LNCAP (cell line): ENCODE data around the gene GRID1.

Source experiments
- TF ChIP-seq, protein P1 (sequence below): fragments of 450-650 bp; IDR thresholded peaks from 2 replicates; pipeline ENCODE4 v1.5.1; 2017; ENCODE audit warnings: mild to moderate bottlenecking

The GRID1 gene

DNA sequence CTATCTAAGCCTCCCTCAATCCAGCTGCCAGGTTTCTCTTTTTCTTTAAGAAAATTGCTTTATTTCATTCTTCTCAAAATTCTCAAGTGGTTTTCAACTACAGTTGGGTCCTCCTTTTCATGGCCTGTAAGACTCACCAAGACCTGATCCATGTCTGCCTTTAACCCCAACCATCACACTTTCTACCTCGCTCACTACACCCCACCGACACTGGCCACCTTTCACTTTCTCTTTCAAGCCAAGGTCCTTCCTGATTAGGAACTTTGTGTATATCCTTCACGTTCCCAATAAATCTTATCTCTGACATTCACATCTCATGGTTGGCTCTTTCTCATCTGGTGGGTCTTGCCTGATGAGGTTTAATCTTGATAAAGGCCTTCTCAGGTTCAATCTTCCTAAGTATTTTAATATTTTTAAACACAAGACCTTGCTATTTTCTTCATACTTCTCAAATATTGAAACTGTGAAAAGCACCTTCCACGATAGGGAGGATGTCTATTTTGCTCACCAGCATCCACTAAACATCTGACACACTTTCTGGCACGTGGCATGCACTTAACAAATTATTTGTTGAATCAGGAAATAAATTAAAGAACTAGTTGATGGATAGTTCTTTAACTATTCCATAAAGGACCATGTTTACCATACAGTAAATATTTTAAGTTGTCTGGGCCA is 624.8 kb downstream of the GRID1 start:
- TF ChIP-seq, protein P1, sequence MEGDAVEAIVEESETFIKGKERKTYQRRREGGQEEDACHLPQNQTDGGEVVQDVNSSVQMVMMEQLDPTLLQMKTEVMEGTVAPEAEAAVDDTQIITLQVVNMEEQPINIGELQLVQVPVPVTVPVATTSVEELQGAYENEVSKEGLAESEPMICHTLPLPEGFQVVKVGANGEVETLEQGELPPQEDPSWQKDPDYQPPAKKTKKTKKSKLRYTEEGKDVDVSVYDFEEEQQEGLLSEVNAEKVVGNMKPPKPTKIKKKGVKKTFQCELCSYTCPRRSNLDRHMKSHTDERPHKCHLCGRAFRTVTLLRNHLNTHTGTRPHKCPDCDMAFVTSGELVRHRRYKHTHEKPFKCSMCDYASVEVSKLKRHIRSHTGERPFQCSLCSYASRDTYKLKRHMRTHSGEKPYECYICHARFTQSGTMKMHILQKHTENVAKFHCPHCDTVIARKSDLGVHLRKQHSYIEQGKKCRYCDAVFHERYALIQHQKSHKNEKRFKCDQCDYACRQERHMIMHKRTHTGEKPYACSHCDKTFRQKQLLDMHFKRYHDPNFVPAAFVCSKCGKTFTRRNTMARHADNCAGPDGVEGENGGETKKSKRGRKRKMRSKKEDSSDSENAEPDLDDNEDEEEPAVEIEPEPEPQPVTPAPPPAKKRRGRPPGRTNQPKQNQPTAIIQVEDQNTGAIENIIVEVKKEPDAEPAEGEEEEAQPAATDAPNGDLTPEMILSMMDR: no peak

DNA sequence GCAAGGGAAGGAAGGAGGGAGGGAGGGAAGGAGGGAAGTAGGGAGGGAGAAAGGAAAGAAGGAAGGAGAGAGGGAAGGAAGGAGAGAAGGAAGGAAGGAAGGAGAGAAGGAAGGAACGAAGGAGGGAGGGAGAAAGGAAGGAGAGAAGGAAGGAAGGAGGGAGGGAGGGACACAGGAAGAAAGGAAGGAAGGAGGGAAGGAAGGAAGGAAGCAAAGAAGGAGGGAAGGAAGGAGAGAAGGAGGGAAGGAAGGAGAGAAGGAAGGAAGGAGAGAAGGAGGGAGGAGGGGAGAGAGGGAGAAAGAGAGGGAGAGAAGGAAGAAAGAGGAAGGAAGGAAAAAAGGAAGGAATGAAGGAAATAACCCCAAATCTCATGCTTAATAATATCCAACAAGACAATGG is 630.6 kb downstream of the GRID1 start:
- TF ChIP-seq, protein P1: no peak

DNA sequence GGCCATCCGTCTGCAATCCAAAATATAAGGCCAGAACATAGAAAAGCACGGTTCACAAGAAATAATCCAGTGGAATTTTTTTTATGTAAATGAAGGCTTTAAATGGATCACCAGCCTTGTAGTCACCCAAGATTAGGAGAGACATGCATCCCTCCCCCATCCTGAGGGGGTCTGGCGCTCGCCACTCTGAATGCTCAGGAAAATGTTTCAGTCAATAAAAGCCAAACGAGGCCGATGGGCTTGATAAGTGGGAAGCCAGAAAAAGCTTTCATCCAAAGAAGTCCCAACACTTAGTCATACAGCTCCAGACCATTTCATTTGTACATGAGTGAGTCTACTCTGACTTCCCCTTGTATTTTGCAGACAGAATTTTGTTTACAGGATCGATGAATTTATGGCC is 631.8 kb downstream of the GRID1 start:
- TF ChIP-seq, protein P1: no peak

DNA sequence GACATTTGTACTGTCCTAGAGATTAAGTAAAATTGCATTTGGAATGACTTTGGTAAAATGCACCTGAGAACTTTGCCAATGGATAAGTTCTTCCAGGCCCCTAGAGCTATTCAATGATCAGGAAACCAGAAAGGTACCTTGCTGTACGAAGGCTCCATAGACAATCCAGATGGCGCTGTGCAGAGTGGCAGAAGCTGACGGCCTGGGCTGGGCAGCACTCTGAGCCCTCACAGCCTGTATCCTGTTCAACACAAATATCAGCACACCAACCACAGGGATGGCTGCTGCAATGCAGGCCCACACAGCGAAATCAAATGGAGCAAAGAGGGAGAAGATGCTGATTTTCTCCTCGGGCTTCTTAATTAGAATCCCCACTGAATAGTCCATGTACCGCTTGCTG is 642.4 kb downstream of the GRID1 start:
- TF ChIP-seq, protein P1: no peak

DNA sequence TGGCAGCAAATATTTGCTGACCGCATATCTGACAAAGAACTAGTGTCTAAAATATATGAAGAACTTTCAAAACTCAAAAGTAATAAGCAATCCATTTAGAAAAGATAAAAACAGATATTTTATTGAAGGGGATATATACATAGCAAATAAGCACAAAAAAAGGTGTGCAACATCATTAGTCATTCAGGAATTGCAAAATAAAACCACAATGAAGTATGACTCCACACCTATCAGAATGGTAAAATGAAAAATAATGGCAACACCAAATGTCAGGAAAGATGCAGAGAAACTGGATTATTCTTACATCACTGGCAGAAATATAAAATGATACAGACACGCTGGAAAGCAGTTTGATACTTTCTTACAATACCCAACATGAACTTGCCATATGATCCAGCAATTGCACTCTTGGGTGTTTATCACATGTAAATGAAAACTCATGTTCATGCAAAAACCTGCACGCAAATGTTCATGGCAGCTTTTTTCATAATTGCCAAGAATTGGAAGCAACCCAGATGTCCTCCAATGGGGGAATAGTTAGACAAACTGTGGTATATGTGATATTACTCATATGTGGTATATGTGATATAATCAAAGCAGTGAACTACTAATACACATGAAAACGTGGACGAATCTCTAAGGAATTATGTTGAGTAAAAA is 645.5 kb downstream of the GRID1 start:
- TF ChIP-seq, protein P1: no peak

DNA sequence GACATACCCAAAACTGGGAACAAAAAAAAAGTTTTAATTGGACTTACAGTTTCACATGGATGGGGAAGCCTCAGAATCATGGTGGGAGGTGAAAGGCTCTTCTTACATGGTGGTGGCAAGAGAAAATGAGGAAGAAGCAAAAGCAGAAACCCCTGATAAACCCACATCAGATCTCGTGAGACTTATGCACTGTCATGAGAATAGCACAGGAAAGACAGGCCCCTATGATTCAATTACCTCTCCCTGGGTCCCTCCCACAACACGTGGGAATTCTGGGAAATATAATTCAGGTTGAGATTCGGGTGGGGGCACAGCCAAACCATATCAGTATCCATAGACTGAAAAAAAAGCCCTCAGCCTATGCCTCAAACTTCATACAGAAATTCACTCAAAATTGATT is 647.2 kb downstream of the GRID1 start:
- TF ChIP-seq, protein P1: no peak

DNA sequence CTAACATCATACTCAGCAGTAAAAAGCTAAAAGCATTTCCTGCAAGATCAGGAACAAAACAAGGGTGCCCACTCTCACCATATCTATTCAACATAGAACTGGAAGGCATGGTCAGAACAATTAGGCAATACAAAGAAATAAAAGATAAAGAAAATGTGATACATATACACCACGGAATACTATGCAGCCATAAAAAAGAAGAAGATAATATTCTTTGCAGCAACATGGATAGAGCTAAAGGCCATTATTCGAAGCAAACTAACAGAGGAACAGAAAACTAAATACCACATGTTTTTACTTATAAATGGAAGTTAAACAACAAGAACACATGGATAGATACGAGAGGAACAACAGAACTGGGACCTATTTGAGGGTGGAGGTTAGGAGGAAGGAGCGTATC is 652.7 kb downstream of the GRID1 start:
- TF ChIP-seq, protein P1: no peak
